ENCODE results near the gene RASL10B. TPM values are rescaled to one million over a fixed set of nuclear protein-coding genes. Genes with fewer than 3 reads are reported as not detected.

RASL10B gene
- total RNA-seq, 1 donor from 2014 or later = 31.7 TPM

DNA sequence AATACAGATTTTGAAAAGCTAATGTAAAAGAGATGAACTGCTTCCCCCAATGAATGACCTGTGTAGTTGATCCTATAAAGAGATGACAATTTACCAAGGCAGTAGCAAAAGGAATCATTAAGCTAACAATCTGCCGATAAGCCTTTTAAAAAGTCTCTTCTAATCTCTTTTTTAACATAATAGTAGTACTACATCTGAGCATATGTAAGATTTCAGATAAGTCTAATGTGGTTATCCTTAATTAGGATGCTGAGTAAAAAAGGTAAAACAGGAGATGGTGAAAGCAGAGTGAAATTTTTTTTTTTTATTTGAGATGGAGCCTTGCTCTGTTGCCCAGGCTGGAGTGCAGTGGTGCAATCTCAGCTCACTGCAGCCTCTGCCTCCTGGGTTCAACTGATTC is 26.2 kb upstream of the RASL10B start:
- H3K4me1 Mint-ChIP-seq = no peaks in the 10 kb centered on the region

DNA sequence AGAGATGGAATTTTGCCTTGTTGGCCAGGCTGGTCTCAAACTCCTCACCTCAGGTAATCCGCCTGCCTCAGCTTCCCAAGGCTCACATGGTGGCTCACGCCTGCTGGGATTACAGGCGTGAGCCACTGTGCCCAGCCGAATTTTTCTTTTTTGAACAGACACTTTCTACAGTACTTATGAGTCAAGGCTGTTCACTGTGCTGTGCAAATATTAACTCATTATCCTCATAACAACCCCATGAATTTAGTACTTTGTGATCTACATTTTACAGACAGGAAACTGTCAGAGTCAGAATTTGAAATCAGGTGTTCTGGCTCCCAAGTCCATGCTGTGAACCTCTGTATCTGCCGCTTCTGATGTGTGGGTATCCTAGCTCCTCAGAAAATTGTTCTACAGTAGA is 25.7 kb upstream of the RASL10B start:
- TF ChIP-seq, protein P1, sequence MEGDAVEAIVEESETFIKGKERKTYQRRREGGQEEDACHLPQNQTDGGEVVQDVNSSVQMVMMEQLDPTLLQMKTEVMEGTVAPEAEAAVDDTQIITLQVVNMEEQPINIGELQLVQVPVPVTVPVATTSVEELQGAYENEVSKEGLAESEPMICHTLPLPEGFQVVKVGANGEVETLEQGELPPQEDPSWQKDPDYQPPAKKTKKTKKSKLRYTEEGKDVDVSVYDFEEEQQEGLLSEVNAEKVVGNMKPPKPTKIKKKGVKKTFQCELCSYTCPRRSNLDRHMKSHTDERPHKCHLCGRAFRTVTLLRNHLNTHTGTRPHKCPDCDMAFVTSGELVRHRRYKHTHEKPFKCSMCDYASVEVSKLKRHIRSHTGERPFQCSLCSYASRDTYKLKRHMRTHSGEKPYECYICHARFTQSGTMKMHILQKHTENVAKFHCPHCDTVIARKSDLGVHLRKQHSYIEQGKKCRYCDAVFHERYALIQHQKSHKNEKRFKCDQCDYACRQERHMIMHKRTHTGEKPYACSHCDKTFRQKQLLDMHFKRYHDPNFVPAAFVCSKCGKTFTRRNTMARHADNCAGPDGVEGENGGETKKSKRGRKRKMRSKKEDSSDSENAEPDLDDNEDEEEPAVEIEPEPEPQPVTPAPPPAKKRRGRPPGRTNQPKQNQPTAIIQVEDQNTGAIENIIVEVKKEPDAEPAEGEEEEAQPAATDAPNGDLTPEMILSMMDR (conservative IDR thresholded peaks at IDR 0.05) = no peak
- Mint-ChIP-seq H3K27me3 (ENCODE audit: low read depth) (no peaks in the 10 kb centered on the region), H3K9me3 (peaks cover 4% of the 10 kb centered on the region), H3K4me1 (no peaks in the 10 kb centered on the region), H3K36me3 (ENCODE audit: low read depth) (peaks cover 8% of the 10 kb centered on the region), H3K4me3 (no peak overlapping the region), H3K27ac (ENCODE audit: unreplicated experiment) (no peak overlapping the region)
- no peak for DNase-seq (ENCODE audit: low read depth, low spot score)

More for the DNA sequence above, 26.2 kb upstream of the RASL10B start:
- no peaks in the 10 kb centered on the region for H3K27me3 Mint-ChIP-seq (ENCODE audit: low read depth)
- H3K36me3 Mint-ChIP-seq (ENCODE audit: low read depth) = peaks cover 8% of the 10 kb centered on the region
- TF ChIP-seq, protein P1 (conservative IDR thresholded peaks at IDR 0.05) = no peak
- H3K9me3 Mint-ChIP-seq = peaks cover 4% of the 10 kb centered on the region
- DNase-seq (ENCODE audit: low read depth, low spot score) = no peak
- no peak overlapping the region for H3K27ac Mint-ChIP-seq (ENCODE audit: unreplicated experiment)
- no peak overlapping the region for H3K4me3 Mint-ChIP-seq

DNA sequence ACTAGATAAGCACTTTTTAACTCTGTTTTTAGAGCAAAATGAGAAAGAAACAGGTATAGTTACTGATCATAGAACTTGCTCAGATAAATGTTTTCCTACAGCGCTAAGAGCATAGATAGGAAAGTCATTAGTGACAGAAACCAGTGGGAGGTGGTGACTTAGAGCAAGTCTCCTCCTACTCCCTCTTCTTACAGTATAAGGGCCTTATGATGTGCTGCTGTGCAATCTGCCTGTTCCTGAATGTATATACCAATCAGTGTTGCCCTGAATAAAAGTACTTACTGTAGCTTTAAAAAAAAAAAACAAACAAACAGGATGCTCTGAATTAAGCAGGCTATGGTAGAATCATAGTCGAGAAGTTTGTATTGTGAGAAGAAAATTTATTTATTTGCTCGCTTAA is 23.3 kb upstream of the RASL10B start:
- H3K4me3 Mint-ChIP-seq = no peak overlapping the region
- H3K9me3 Mint-ChIP-seq = no peaks in the 10 kb centered on the region
- peaks cover 3% of the 10 kb centered on the region for H3K36me3 Mint-ChIP-seq (ENCODE audit: low read depth)
- H3K4me1 Mint-ChIP-seq = peaks cover 4% of the 10 kb centered on the region
- H3K27me3 Mint-ChIP-seq (ENCODE audit: low read depth) = no peaks in the 10 kb centered on the region
- no peak overlapping the region for H3K27ac Mint-ChIP-seq (ENCODE audit: unreplicated experiment)
- TF ChIP-seq, protein P1 (conservative IDR thresholded peaks at IDR 0.05) = no peak
- no peak for DNase-seq (ENCODE audit: low read depth, low spot score)

DNA sequence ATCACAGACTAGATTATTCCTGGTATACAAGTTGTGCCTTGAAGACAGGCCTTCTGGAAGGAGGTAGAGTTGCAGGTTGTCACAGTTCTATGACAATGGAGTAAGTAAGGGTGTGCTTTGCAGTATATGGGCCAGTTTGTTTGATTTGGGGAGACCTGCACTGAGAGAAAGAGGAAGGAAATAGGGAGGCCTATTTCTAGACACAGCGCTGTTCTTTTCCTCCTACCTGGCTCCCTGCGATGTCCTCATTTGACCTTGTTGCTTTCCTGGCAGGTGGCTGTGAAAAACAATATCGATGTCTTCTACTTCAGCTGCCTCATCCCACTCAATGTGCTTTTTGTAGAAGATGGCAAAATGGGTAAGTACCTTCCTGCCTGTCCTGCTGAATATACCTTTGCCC is 22.5 kb upstream of the RASL10B start:
- H3K4me3 Mint-ChIP-seq = no peak overlapping the region
- peaks cover 4% of the 10 kb centered on the region for H3K4me1 Mint-ChIP-seq
- TF ChIP-seq, protein P1 (conservative IDR thresholded peaks at IDR 0.05) = no peak
- H3K27me3 Mint-ChIP-seq (ENCODE audit: low read depth) = no peaks in the 10 kb centered on the region
- peaks cover 3% of the 10 kb centered on the region for H3K36me3 Mint-ChIP-seq (ENCODE audit: low read depth)
- H3K9me3 Mint-ChIP-seq = no peaks in the 10 kb centered on the region
- no peak for DNase-seq (ENCODE audit: low read depth, low spot score)
- no peak overlapping the region for H3K27ac Mint-ChIP-seq (ENCODE audit: unreplicated experiment)

DNA sequence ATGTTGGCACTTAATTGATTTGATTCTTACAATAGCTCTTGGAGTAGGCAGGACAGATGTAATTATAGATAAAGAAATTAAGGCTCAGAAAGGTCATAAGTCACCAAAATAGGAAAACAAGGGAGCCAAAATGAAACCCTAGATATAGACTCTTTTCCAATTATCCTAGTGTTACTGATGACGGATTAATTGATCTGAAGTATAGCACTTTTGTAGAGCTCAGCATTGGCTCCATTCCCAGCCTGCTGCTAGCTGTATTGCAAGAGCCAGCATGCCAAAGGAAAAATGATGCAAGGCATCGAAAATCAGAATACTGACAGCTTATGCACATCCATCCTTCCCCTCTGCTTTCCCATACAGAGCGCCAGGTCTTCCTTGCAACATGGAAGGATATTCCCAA is 21.6 kb upstream of the RASL10B start:
- Mint-ChIP-seq H3K4me1 (peaks cover 4% of the 10 kb centered on the region), H3K36me3 (ENCODE audit: low read depth) (peaks cover 3% of the 10 kb centered on the region), H3K4me3 (no peak overlapping the region), H3K27me3 (ENCODE audit: low read depth) (no peaks in the 10 kb centered on the region), H3K9me3 (no peaks in the 10 kb centered on the region), H3K27ac (ENCODE audit: unreplicated experiment) (no peak overlapping the region)
- no peak for DNase-seq (ENCODE audit: low read depth, low spot score)
- TF ChIP-seq, protein P1 (conservative IDR thresholded peaks at IDR 0.05) = no peak

DNA sequence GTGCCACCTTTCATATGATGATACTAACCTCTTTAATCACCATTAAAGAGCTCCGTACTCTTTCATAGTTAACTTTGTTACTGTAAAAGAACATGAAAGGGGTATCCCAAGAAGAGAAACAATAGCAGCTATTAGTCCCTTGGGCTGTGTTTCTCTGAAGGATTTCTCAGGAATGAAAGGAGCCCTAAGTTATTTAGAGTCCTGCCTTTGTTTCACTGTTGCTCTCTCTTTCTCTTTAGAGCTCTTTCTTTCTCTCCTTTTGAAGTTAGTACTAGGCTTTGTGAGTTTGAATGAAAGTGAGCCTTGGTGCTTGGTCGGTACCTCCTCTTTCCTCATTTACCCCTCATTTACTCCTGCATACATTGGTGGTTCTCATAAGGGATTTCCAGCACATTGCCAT is 20.5 kb upstream of the RASL10B start:
- no peak for DNase-seq (ENCODE audit: low read depth, low spot score)

More for the DNA sequence above, 20.5 kb upstream of the RASL10B start:
- Mint-ChIP-seq H3K27ac (ENCODE audit: unreplicated experiment) (peak overlapping the region; percentile 92), H3K27me3 (ENCODE audit: low read depth) (no peaks in the 10 kb centered on the region), H3K9me3 (no peaks in the 10 kb centered on the region), H3K4me3 (peak overlapping the region; percentile 9), H3K4me1 (peaks cover 4% of the 10 kb centered on the region), H3K36me3 (ENCODE audit: low read depth) (peaks cover 3% of the 10 kb centered on the region)
- TF ChIP-seq, protein P1 (conservative IDR thresholded peaks at IDR 0.05) = no peak
